Keratinocyte (primary cell): ENCODE results near the gene CCDC122.

Experiments used
- EZH2 ChIP-seq: IDR thresholded peaks from one replicate; pipeline ENCODE4 v1.6.1; 2012; ENCODE audit warnings: inconsistent platforms, mild to moderate bottlenecking, low read length, moderate library complexity
- TF ChIP-seq, protein P1 (sequence below), 3 experiments: IDR thresholded peaks in 1 of 3; conservative IDR thresholded peaks in 1 of 3; optimal IDR thresholded peaks in 1 of 3; 2 replicates in 2 of 3; 3 replicates in 1 of 3; pipeline versions ENCODE3 to v1.5.1; 2011; ENCODE audit warnings: low read length in 3 of 3, mild to moderate bottlenecking in 3 of 3, moderate library complexity in 2 of 3, control low read depth in 1 of 3, inconsistent platforms in 1 of 3; ENCODE audit not compliant: insufficient read depth in 2 of 3; ENCODE audit errors: extremely low read depth in 1 of 3

- TF ChIP-seq, protein P1, sequence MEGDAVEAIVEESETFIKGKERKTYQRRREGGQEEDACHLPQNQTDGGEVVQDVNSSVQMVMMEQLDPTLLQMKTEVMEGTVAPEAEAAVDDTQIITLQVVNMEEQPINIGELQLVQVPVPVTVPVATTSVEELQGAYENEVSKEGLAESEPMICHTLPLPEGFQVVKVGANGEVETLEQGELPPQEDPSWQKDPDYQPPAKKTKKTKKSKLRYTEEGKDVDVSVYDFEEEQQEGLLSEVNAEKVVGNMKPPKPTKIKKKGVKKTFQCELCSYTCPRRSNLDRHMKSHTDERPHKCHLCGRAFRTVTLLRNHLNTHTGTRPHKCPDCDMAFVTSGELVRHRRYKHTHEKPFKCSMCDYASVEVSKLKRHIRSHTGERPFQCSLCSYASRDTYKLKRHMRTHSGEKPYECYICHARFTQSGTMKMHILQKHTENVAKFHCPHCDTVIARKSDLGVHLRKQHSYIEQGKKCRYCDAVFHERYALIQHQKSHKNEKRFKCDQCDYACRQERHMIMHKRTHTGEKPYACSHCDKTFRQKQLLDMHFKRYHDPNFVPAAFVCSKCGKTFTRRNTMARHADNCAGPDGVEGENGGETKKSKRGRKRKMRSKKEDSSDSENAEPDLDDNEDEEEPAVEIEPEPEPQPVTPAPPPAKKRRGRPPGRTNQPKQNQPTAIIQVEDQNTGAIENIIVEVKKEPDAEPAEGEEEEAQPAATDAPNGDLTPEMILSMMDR (optimal IDR thresholded peaks at IDR 0.05 in 1 of 3, IDR thresholded peaks at IDR 0.05 in 1 of 3, conservative IDR thresholded peaks at IDR 0.05 in 1 of 3; ENCODE audit: extremely low read depth in 1 of 3, insufficient read depth in 2 of 3, low read length in 3 of 3): no peak
- TF ChIP-seq EZH2: no peak
These were observed 85.1 kb downstream of the CCDC122 start for GRCh38 chr13:43794416-43794815.
